Measurements from ENCODE around the gene NKTR. TPM values are rescaled to one million over a fixed set of nuclear protein-coding genes. Genes with fewer than 3 reads are reported as not detected.

Gene NKTR
- total RNA-seq, 4 donors from 2014 or later = 18.0 to 112 (median 50.7) TPM

- Histone ChIP-seq H3K4me3 (peak overlapping the region; percentile 72 to 99 (median 95)), H3K27me3 (no peaks in the 10 kb centered on the region), H3K9me3 (no peaks in the 10 kb centered on the region), H3K36me3 (peaks cover 0 to 7% (median 0%) of the 10 kb centered on the region in 3 donors), H3K27ac (peak overlapping the region; percentile 91 to 100 (median 99)), H3K4me1 (peaks cover 10 to 60% (median 32%) of the 10 kb centered on the region in 3 donors)
- TF ChIP-seq CTCF (IDR thresholded peaks at IDR 0.05) (peak in 4 of 6 experiments; percentile 11 to 49 (median 30)), POLR2A (IDR thresholded peaks at IDR 0.05) (peak in 1 of 4 donors; percentile 37)
- intact Hi-C loops (cut with DNase I) = no loop called here
- 0% methylated on average over 9 to 12 of the region's 31 CpGs for WGBS, 2 donors
- no peak for DNase-seq
These were observed 631 bp downstream of the NKTR start for GRCh38 chr3:42600958-42601675.

- Histone ChIP-seq H3K27me3 (no peaks in the 10 kb centered on the region), H3K4me3 (peak overlapping the region; percentile 72 to 99 (median 95)), H3K27ac (peak overlapping the region; percentile 38 to 100 (median 99)), H3K9me3 (no peaks in the 10 kb centered on the region), H3K36me3 (peaks cover 0 to 5% (median 0%) of the 10 kb centered on the region in 3 donors), H3K4me1 (peaks cover 10 to 69% (median 35%) of the 10 kb centered on the region in 3 donors)
- intact Hi-C loops (cut with DNase I) = no loop called here
- WGBS, 2 donors = 22 to 25% methylated on average over 9 of the region's 9 CpGs
- TF ChIP-seq POLR2A (IDR thresholded peaks at IDR 0.05) (no peak), CTCF (IDR thresholded peaks at IDR 0.05) (peak in 2 of 6 experiments; percentile 24 to 37)
- DNase-seq = no peak
These were observed 1.6 kb downstream of the NKTR start for GRCh38 chr3:42601896-42602581.

DNA sequence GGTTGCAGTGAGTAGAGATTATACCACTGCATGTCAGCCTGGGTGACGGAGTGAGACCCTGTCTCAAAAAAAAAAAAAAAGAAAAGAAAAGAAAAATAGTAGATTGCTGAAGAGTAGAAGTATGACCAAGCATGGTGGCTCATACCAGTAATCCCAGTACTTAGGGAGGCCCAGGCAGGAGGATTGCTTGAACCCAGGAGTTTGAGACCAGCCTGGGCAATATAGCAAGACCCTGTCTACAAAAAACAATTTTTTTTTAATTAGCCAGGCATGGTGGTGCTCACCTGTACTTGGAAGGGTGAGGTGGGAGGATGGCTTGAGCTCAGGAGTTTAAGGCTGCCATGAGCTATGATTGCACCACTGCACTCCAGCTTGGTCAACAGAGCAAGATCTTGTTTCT is 2.5 kb downstream of the NKTR start:
- WGBS, 2 donors = 100% methylated on average over 1 of the region's 1 CpG
- peak overlapping the region in 2 of 4 donors; percentile 99 to 100 for H3K27ac ChIP-seq
- no peak for DNase-seq
- H3K27me3 ChIP-seq = no peaks in the 10 kb centered on the region
- intact Hi-C loops (cut with DNase I) = no loop called here
- no peaks in the 10 kb centered on the region for H3K9me3 ChIP-seq
- TF ChIP-seq CTCF (IDR thresholded peaks at IDR 0.05) = no peak
- TF ChIP-seq POLR2A (IDR thresholded peaks at IDR 0.05) = no peak
- H3K36me3 ChIP-seq = peaks cover 0 to 9% (median 0%) of the 10 kb centered on the region in 3 donors
- H3K4me1 ChIP-seq = peaks cover 10 to 77% (median 35%) of the 10 kb centered on the region in 3 donors
- no peak overlapping the region for H3K4me3 ChIP-seq

- Histone ChIP-seq H3K4me3 (no peak overlapping the region), H3K4me1 (peaks cover 17 to 91% (median 49%) of the 10 kb centered on the region in 3 donors), H3K27me3 (no peaks in the 10 kb centered on the region), H3K36me3 (peaks cover 0 to 16% (median 0%) of the 10 kb centered on the region in 3 donors), H3K27ac (peak overlapping the region in 3 of 4 donors; percentile 28 to 52 (median 52)), H3K9me3 (no peaks in the 10 kb centered on the region)
- no peak for DNase-seq
- intact Hi-C loops (cut with DNase I) = no loop called here
- 60 to 61% methylated on average over 5 of the region's 5 CpGs for WGBS, 2 donors
- TF ChIP-seq POLR2A (IDR thresholded peaks at IDR 0.05) = no peak
- TF ChIP-seq CTCF (IDR thresholded peaks at IDR 0.05) = no peak
These were observed 5.2 kb downstream of the NKTR start for GRCh38 chr3:42605546-42606173.

Measured in esophagus squamous epithelium (tissue), 5 donors.